HepG2 (cell line): ENCODE data around the gene SPHK1. TPM values are rescaled to one million over a fixed set of nuclear protein-coding genes. Genes with fewer than 3 reads are reported as not detected.
"Not testable (repeated sequence)": the region's sequence is repeated elsewhere in the genome, so short reads cannot be mapped to it uniquely, and the experiment has no call there.

Experiments
- ATAC-seq: fragments of 200-7000 bp; cut with Tn5 transposase; 3 replicates; pipeline ENCODE4 v1.9.1; 2020; ENCODE audit warnings: mild to moderate bottlenecking, moderate library complexity
- BruUV-seq: library from RNA; stranded (reverse); fragments of 400-500 nt; replicated peaks from 2 replicates; lab custom pipeline; 2021; lab: Mats Ljungman, UMichigan
- CTCF ChIA-PET: fragments of 300-600 bp; formaldehyde crosslinking; extraction: SDS; loops from one replicate; lab custom pipeline; 2021; ENCODE audit warnings: low total read pairs, inconsistent platforms, low intra/inter-chr PET ratio; lab: Yijun Ruan, JAX
- POLR2A ChIA-PET: fragments of 350-600 bp; sonication (Branson Sonifier 250); formaldehyde crosslinking; loops from one replicate; lab custom pipeline; 2020; ENCODE audit warnings: antibody characterized with exemption, inconsistent platforms; lab: Yijun Ruan, JAX
- DNase-seq: peaks from one replicate; pipeline ENCODE4 v3.0.0-alpha.2; 2015; ENCODE audit warnings: low spot score
- FAIRE-seq: peaks from 3 replicates; lab custom pipeline; 2011; peaks lifted over from hg19 to GRCh38; lab: Jason Lieb, UNC
- H2AFZ ChIP-seq: one replicate; pipeline ENCODE4 v1.6.1; 2011; ENCODE audit warnings: low read length, inconsistent platforms
- H3K27ac ChIP-seq: fragments of 300-600 bp; 3 replicates; pipeline ENCODE4 v1.8.0; 2011; ENCODE audit warnings: mixed run types, mild to moderate bottlenecking, mixed read lengths, low read length, inconsistent platforms; ENCODE audit not compliant: insufficient read depth; ENCODE audit errors: extremely low read length
- H3K27me3 ChIP-seq, 2 experiments: fragments of 200-600 bp in 1 of 2; 2 replicates in 1 of 2; 3 replicates in 1 of 2; pipeline versions ENCODE4 v1.6.0 to v1.8.0; 2011; ENCODE audit warnings: low read length in 2 of 2, mild to moderate bottlenecking in 2 of 2, moderate library complexity in 2 of 2, inconsistent platforms in 1 of 2; ENCODE audit not compliant: insufficient read depth in 2 of 2, control insufficient read depth in 1 of 2
- H3K36me3 ChIP-seq, 2 experiments: fragments of 200-600 bp in 1 of 2; replicated peaks in 1 of 2; 2 replicates in 1 of 2; 3 replicates in 1 of 2; pipeline versions ENCODE4 v1.5.1 to v1.8.0; 2011; ENCODE audit warnings: low read length in 2 of 2, inconsistent platforms in 1 of 2; ENCODE audit not compliant: insufficient read depth in 2 of 2, control insufficient read depth in 1 of 2
- H3K4me1 ChIP-seq: 2 replicates; pipeline ENCODE4 v1.5.1; 2012; ENCODE audit warnings: low read length, inconsistent platforms; ENCODE audit not compliant: insufficient read depth
- H3K4me2 ChIP-seq: 2 replicates; pipeline ENCODE4 v1.6.0; 2011; ENCODE audit warnings: low read depth, low read length, inconsistent platforms
- H3K4me3 ChIP-seq, 3 experiments: fragments of 200-600 bp in 1 of 3; sonication (generic), shearing (Covaris generic) in 1 of 3; replicated peaks in 1 of 3; 2 replicates each; pipeline ENCODE4 v1.5.1; 2011 to 2016; ENCODE audit warnings: low read length in 3 of 3, inconsistent platforms in 2 of 3, low read depth in 2 of 3, mild to moderate bottlenecking in 2 of 3, control low read depth in 1 of 3, mixed read lengths in 1 of 3; ENCODE audit not compliant: insufficient read depth in 1 of 3
- H3K79me2 ChIP-seq: one replicate; pipeline ENCODE4 v1.6.1; 2011; ENCODE audit warnings: low read length, inconsistent platforms; ENCODE audit not compliant: insufficient read depth
- H3K9ac ChIP-seq: 2 replicates; pipeline ENCODE4 v1.6.0; 2011; ENCODE audit warnings: mild to moderate bottlenecking, low read depth, low read length, inconsistent platforms; ENCODE audit not compliant: insufficient read depth
- H3K9me3 ChIP-seq: 2 replicates; pipeline ENCODE4 v1.5.1; 2012; ENCODE audit warnings: mild to moderate bottlenecking, low read length
- H4K20me1 ChIP-seq: 2 replicates; pipeline ENCODE4 v1.6.0; 2011; ENCODE audit warnings: inconsistent platforms, mild to moderate bottlenecking, low read length, moderate library complexity; ENCODE audit not compliant: insufficient read depth
- NFE2 ChIP-seq: sonication (generic); formaldehyde crosslinking; IDR thresholded peaks from 2 replicates; pipeline ENCODE4 v1.4.0; 2020; ENCODE audit warnings: missing genetic modification reagents
- ZBTB38 ChIP-seq: sonication (generic); formaldehyde crosslinking; IDR thresholded peaks from 2 replicates; pipeline ENCODE4 v1.5.1; 2020; ENCODE audit warnings: mild to moderate bottlenecking, missing genetic modification reagents
- WGBS: methylation state at CpG from one replicate; pipeline ENCODE4 v1.1.6; 2017; ENCODE audit warnings: low lambda C conversion rate; 5-methylcytosine and 5-hydroxymethylcytosine counted together
- in situ Hi-C: cut with HindIII; loops from 2 replicates; pipeline ENCODE4 v1.10.0; 2017; ENCODE audit warnings: low pct_unique_long_range_greater_than_20kb; ENCODE audit not compliant: extremely low pct_ligation_motif_present
- intact Hi-C: fragments of 100-400 bp; cut with micrococcal nuclease; formaldehyde crosslinking; loops from one replicate; pipeline ENCODE4 v1.10.0; 2022; ENCODE audit not compliant: unreplicated experiment
- polyA plus RNA-seq, 8 experiments: library from polyadenylated mRNA; depleted of rRNA in 3 of 8; stranded (reverse) in 7 of 8; unstranded in 1 of 8; fragments of >200 nt; fragmentation: Illumina TruSeq in 4 of 8; extraction: Trizol in 4 of 8; gene quantifications; 2 replicates each; pipeline versions ENCODE4 v1.2.1 to v1.2.3, GENCODE V29; 2011 to 2016; ENCODE audit warnings: low read depth in 4 of 8, missing spikeins in 1 of 8, mixed read lengths in 1 of 8; ENCODE audit not compliant: insufficient read depth in 1 of 8
- total RNA-seq, 5 experiments: library from RNA; depleted of rRNA; stranded (reverse); fragments of >200 nt; fragmentation: Illumina TruSeq; extraction: Trizol; gene quantifications; 2 replicates each; pipeline ENCODE4 v1.2.3, GENCODE V29; 2016; ENCODE audit warnings: low read depth in 1 of 5
- TF ChIP-seq, protein P1 (sequence below): sonication (generic); formaldehyde crosslinking; IDR thresholded peaks from 2 replicates; pipeline ENCODE4 v1.5.1; 2020; ENCODE audit warnings: mild to moderate bottlenecking, missing genetic modification reagents, borderline replicate concordance

The SPHK1 gene
- total and polyA plus RNA-seq, 2 of the 13 experiments (the other 11 are each of a cell fraction or from before 2014, with no cell fraction given): 129 to 160 TPM

DNA sequence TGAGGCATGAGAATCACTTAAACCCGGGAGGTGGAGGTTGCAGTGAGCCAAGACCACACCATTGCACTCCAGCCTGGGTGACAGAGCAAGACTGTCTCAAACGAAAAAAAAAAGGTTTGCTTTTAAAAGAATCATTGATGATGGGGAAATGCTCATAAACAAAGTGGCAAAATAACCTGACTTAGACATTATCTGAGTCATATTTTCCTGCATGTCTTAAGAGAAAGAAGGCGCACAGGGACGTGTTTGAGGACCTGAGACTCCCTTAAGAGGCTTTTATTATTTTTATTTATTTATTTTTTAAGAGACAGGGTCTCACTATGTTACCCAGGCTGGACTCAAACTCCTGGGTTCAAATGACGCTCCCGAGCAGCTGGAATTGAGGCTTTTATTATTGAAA is 25.0 kb upstream of the SPHK1 start:
- Histone ChIP-seq H3K36me3 (no peaks in the 10 kb centered on the region), H3K79me2 (peaks cover 2% of the 10 kb centered on the region), H3K27ac (no peak overlapping the region), H3K4me3 (no peak overlapping the region), H3K9me3 (no peaks in the 10 kb centered on the region), H3K4me2 (no peak overlapping the region), H4K20me1 (no peaks in the 10 kb centered on the region), H3K9ac (no peak overlapping the region), H2AFZ (no peak overlapping the region), H3K4me1 (peaks cover 85% of the 10 kb centered on the region), H3K27me3 (no peaks in the 10 kb centered on the region)
- FAIRE-seq (no peak), ATAC-seq (no peak), DNase-seq (no peak)
- ChIA-PET CTCF (no interaction called here), POLR2A (interaction anchor here (1.8 to 24.7 kb wide), 2 partner anchors 14 to 24 kb away, joined by 7 to 1379 read pairs; partner anchors contain the start of gene SPHK1)
- 88% methylated on average over 6 of the region's 6 CpGs for WGBS
- BruUV-seq: no TSS peak
- in situ Hi-C loops (no loop called here), intact Hi-C loops (no loop called here)
- TF ChIP-seq, protein P1, sequence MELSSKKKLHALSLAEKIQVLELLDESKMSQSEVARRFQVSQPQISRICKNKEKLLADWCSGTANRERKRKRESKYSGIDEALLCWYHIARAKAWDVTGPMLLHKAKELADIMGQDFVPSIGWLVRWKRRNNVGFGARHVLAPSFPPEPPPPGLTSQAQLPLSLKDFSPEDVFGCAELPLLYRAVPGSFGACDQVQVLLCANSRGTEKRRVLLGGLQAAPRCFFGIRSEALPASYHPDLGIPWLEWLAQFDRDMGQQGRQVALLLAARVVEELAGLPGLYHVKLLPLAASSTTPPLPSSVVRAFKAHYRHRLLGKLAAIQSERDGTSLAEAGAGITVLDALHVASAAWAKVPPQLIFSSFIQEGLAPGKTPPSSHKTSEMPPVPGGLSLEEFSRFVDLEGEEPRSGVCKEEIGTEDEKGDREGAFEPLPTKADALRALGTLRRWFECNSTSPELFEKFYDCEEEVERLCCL (CRISPR knock-in tag): no peak
- TF ChIP-seq NFE2 (CRISPR knock-in tag): no peak

DNA sequence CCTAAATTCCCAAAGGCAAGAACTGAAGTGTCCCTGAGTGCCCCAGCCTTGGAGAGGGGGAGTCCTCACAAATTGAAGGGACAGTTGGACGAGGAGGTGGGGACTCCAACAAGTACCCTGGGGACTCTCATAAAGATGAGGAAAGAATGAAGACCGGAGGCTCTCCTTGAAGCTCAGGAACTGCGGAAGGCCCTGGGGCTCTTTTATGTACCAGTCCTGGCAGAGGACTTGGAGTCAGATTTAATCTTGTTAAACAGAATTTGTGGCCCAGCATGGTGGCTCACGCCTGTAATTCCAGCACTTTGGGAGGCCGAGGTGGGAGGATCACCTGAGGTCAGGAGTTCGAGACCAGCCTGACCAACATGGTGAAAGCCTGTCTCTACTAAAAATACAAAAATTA is 24.6 kb upstream of the SPHK1 start:
- H3K4me1 ChIP-seq: peaks cover 83% of the 10 kb centered on the region
- FAIRE-seq, ATAC-seq, H4K20me1 ChIP-seq, H3K79me2 ChIP-seq, DNase-seq, BruUV-seq, H3K36me3 ChIP-seq, H3K27me3 ChIP-seq, H3K27ac ChIP-seq, H3K4me2 ChIP-seq, H3K9me3 ChIP-seq, CTCF ChIA-PET, H2AFZ ChIP-seq, H3K9ac ChIP-seq, in situ Hi-C loops, H3K4me3 ChIP-seq, intact Hi-C loops: not testable (repeated sequence)
- POLR2A ChIA-PET: interaction anchor here (24.7 kb wide), 1 partner anchor 23 kb away, joined by 1379 read pairs; the partner anchor contains the start of gene SPHK1
- 94% methylated on average over 6 of the region's 6 CpGs for WGBS
- 0 out of 2 replicates have a peak, but pooled peaks have one; percentile 49 for TF ChIP-seq ZBTB38 (CRISPR knock-in tag)
